Breast epithelium (tissue), 3 donors: Measurements from ENCODE around the gene VAC14.

Source experiments
- POLR2A ChIP-seq: fragments of 450-650 bp; IDR thresholded peaks from one replicate; pipeline ENCODE4 v1.6.1; 2016; ENCODE audit warnings: antibody characterized with exemption, mild to moderate bottlenecking, moderate library complexity
- POLR2AphosphoS5 ChIP-seq, 3 donors: sonication (generic); formaldehyde crosslinking; IDR thresholded peaks; one replicate each; pipeline ENCODE4 v1.6.1; 2017; ENCODE audit warnings: antibody characterized with exemption in 3 of 3
- TF ChIP-seq, protein P1 (sequence below), 3 donors: fragments of 450-650 bp; IDR thresholded peaks; one replicate each; pipeline ENCODE4 v1.5.1; 2016 to 2017; ENCODE audit warnings: antibody characterized with exemption in 3 of 3, mild to moderate bottlenecking in 3 of 3, moderate library complexity in 3 of 3

DNA sequence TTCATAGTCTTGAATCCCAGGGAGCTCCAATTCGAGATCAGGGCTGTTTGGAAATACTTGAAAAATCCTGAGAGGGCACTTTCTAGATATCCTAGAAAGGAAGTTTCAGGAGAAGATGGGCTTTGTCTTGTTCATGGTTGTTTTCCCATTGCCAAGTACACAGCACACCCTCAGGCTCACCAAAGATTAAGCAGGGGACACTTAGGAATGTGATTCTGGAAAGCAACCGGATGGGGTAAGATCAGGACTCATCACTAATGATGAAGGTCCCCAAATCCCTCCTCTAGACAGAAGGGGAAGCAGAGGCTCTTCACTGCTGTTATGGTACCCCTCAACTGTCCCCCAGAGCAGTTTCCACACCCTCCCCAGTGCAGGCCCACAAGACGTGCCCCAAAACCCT is 40.7 kb downstream of the VAC14 start:
- TF ChIP-seq, protein P1, sequence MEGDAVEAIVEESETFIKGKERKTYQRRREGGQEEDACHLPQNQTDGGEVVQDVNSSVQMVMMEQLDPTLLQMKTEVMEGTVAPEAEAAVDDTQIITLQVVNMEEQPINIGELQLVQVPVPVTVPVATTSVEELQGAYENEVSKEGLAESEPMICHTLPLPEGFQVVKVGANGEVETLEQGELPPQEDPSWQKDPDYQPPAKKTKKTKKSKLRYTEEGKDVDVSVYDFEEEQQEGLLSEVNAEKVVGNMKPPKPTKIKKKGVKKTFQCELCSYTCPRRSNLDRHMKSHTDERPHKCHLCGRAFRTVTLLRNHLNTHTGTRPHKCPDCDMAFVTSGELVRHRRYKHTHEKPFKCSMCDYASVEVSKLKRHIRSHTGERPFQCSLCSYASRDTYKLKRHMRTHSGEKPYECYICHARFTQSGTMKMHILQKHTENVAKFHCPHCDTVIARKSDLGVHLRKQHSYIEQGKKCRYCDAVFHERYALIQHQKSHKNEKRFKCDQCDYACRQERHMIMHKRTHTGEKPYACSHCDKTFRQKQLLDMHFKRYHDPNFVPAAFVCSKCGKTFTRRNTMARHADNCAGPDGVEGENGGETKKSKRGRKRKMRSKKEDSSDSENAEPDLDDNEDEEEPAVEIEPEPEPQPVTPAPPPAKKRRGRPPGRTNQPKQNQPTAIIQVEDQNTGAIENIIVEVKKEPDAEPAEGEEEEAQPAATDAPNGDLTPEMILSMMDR (IDR thresholded peaks at IDR 0.05) = no peak
- TF ChIP-seq POLR2AphosphoS5 (IDR thresholded peaks at IDR 0.05) = no peak
- no peak for TF ChIP-seq POLR2A
